GM13976 (cell line): ENCODE results near the gene PPP4R2.
"Not testable (repeated sequence)": the region's sequence is repeated elsewhere in the genome, so short reads cannot be mapped to it uniquely, and the experiment has no call there.

ENCODE experiments used
- DNase-seq: peaks from one replicate; pipeline ENCODE4 v3.0.0; 2012; ENCODE audit warnings: low spot score
- CTCF ChIP-seq: IDR thresholded peaks from 2 replicates; pipeline ENCODE4 v1.5.1; 2012; ENCODE audit warnings: borderline replicate concordance, mild to moderate bottlenecking; ENCODE audit not compliant: insufficient read depth; ENCODE audit errors: extremely low read depth, missing control alignments, control extremely low read depth
- in situ Hi-C: fragments of 300-500 bp; cut with MboI; formaldehyde crosslinking; loops from one replicate; pipeline ENCODE4 v1.12.0; 2022; ENCODE audit warnings: low sequenced_read_pairs, mixed read lengths, inconsistent platforms; ENCODE audit not compliant: unreplicated experiment

The PPP4R2 gene

GRCh38 chr3:73056014-73056844, 59.6 kb downstream of the PPP4R2 start:
- DNase-seq: peak; percentile 36
- in situ Hi-C loops: loop anchor here (10.0 kb wide), 1 partner anchor 111 kb away; no protein-coding TSS in a partner anchor
- peak; percentile 27 for TF ChIP-seq CTCF

DNA sequence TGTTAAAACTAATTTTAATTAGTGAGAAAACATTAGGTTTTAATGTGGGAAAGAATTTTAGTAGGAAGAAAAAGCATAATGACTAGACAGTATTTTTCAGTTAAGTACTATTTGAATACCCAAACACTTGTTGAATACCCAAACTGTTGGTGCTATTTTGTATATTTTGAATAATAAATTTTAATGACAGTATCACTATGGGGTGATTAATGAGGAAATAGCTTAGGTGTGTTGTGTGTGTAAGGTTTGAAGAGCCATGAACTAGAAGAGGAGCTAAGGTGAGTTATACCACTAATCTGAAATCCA, 60.2 kb downstream of the PPP4R2 start:
- no peak for DNase-seq
- in situ Hi-C loops: loop anchor here (10.0 kb wide), 1 partner anchor 112 kb away; no protein-coding TSS in a partner anchor
- no peak for TF ChIP-seq CTCF

- TF ChIP-seq CTCF: no peak
Measured at GRCh38 chr3:73060302-73060723, 63.7 kb downstream of the PPP4R2 start.

DNA sequence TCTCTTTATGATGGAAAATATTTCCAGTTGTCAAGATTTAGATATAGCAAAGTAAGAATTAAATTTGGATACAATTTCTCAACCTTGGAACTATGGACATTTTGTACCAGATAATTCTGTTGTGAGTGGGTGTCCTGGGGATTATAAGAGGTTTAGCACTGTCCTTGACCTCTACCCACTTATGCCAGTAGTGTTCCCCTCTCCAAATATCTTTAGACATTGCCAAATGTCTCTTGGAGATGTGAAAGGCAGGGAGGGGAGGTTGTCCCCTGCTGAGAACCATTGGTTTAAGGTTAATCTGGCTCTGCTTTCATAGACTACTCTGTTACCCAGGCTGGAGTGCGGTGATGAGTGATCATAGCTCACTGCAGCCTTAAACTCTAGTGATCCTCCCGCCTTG, 64.8 kb downstream of the PPP4R2 start, which contains the start of gene EBLN2:
Gene EBLN2, plus strand, starts transcription at position 244 of the 400 bp plus-strand sequence. CDS start 423 bp downstream, outside the sequence.
- in situ Hi-C loops: no loop called here
- TF ChIP-seq CTCF: no peak
- DNase-seq: no peak

More at GRCh38 chr3:73060302-73060723, 63.7 kb downstream of the PPP4R2 start:
- no peak for DNase-seq
- in situ Hi-C loops: no loop called here

DNA sequence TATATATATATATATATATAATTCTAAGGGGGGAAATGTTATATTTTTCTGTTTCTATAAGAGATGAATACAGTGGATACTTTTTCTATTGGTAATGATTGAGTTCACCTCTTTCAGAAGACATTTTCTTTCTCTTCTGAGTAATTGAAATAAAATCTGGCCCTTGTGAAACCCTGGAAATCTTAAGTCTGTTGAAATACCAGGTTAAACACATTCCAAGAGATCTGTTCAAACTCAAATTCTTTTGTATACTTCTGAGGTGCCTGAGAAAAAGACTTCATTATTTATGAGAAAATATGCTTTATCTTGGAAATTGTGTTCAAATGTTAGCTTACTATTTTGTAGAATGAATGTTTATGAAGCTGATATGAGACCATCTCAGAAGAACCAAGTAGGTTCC, 69.6 kb downstream of the PPP4R2 start:
- in situ Hi-C loops, DNase-seq: not testable (repeated sequence)

- no peak for DNase-seq
- TF ChIP-seq CTCF: no peak
- in situ Hi-C loops: no loop called here
Measured at GRCh38 chr3:73068419-73068818, 71.8 kb downstream of the PPP4R2 start.

DNA sequence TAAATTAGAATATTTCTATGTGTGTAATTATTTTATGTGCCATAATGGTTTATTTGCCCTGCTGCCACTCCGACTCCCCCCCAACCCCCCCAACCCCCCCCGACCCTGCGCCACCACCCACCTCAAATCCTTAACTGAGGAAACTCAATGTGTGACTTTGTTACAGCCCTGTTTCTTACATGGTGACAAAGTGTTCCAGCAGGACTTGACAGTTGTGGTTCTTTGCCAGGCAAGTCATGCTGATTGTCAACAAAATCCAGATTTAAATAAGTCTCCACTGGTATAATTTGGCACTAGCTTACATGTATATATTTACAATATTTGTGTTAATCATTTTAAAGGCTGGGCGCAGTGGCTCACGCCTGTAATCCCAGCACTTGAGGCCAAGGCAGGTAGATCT, 72.6 kb downstream of the PPP4R2 start:
- DNase-seq: no peak
- in situ Hi-C loops: no loop called here
- no peak for TF ChIP-seq CTCF
